ENCODE measurements around the gene PVALB.

PVALB gene

DNA sequence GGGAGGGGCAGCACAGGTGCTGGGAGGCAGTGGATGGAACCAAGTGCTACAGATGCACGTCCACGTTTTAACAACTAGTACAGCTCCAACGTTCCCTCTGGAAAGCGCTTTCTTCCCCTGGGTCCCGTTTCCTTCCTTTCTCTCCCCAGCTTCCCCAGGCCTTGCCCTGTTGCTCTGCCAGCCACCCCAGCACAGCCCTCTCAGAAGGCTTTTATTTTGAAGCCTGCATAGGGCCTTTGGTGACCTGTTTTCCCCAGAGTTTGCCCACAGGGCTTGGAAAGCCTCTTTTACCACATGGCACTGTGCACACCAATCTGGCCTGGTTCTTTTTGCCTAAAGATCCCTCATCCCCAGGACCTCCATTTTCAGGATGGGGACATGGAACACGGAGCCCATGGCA is 30.1 kb upstream of the PVALB start:
- TF ChIP-seq EZH2 (optimal IDR thresholded peaks at IDR 0.05; ENCODE audit: low read depth, low read length) = no peak
- TF ChIP-seq, protein P1, sequence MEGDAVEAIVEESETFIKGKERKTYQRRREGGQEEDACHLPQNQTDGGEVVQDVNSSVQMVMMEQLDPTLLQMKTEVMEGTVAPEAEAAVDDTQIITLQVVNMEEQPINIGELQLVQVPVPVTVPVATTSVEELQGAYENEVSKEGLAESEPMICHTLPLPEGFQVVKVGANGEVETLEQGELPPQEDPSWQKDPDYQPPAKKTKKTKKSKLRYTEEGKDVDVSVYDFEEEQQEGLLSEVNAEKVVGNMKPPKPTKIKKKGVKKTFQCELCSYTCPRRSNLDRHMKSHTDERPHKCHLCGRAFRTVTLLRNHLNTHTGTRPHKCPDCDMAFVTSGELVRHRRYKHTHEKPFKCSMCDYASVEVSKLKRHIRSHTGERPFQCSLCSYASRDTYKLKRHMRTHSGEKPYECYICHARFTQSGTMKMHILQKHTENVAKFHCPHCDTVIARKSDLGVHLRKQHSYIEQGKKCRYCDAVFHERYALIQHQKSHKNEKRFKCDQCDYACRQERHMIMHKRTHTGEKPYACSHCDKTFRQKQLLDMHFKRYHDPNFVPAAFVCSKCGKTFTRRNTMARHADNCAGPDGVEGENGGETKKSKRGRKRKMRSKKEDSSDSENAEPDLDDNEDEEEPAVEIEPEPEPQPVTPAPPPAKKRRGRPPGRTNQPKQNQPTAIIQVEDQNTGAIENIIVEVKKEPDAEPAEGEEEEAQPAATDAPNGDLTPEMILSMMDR (IDR thresholded peaks at IDR 0.05; ENCODE audit: low read length) = no peak
- TF ChIP-seq EZH2phosphoT487 (IDR thresholded peaks at IDR 0.05; ENCODE audit: low read length) = no peak
- Histone ChIP-seq H3K79me2 (ENCODE audit: low read length) (no peaks in the 10 kb centered on the region), H3K27me3 (replicated peaks; ENCODE audit: insufficient read depth, low read length) (peaks cover 17% of the 10 kb centered on the region; the same call in 1 of the 2 replicates), H3K4me3 (ENCODE audit: low read length) (no peak overlapping the region), H4K20me1 (ENCODE audit: insufficient read depth, low read length) (no peaks in the 10 kb centered on the region), H3K4me2 (ENCODE audit: low read depth, low read length) (no peak overlapping the region), H3F3A (ENCODE audit: insufficient read depth, low read length) (no peaks in the 10 kb centered on the region), H3K36me3 (replicated peaks; ENCODE audit: insufficient read depth, low read length) (no peaks in the 10 kb centered on the region), H2AFZ (ENCODE audit: low read length) (no peak overlapping the region), H3K4me1 (ENCODE audit: low read length) (no peaks in the 10 kb centered on the region), H3K9me3 (replicated peaks; ENCODE audit: insufficient read depth, low read length) (no peaks in the 10 kb centered on the region), H3K27ac (ENCODE audit: low read length) (no peak overlapping the region), H3K9ac (ENCODE audit: low read length) (no peak overlapping the region), H3K9me2 (replicated peaks; ENCODE audit: insufficient read depth, low read length) (no peaks in the 10 kb centered on the region)
- DNase-seq = no peak

DNA sequence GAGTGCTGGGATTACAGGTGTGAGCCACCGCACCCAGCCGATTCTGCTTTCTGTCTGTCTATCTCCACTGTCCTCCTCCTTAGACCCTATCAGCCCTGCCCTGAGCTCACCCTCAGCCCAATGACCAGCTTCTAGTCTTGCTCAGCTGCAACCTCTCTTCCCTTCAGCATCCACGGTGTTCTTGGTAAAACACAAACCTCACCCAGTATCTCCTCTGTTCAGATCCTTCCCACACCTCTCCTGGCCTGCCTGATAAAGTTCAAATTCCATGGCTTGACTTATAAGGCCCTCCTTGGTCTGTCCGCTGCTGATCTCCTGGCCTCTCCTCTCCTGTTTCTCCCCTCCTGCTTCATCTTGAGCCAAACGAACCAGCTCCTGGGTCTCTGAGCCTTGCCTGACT is 29.4 kb upstream of the PVALB start:
- H3K9ac ChIP-seq (ENCODE audit: low read length) = no peak overlapping the region
- no peaks in the 10 kb centered on the region for H3K9me2 ChIP-seq (replicated peaks; ENCODE audit: insufficient read depth, low read length)
- H4K20me1 ChIP-seq (ENCODE audit: insufficient read depth, low read length) = no peaks in the 10 kb centered on the region
- H3K79me2 ChIP-seq (ENCODE audit: low read length) = no peaks in the 10 kb centered on the region
- peaks cover 17% of the 10 kb centered on the region; the same call in 1 of the 2 replicates for H3K27me3 ChIP-seq (replicated peaks; ENCODE audit: insufficient read depth, low read length)
- H3K9me3 ChIP-seq (replicated peaks; ENCODE audit: insufficient read depth, low read length) = no peaks in the 10 kb centered on the region
- H3K4me1 ChIP-seq (ENCODE audit: low read length) = no peaks in the 10 kb centered on the region
- no peaks in the 10 kb centered on the region for H3K36me3 ChIP-seq (replicated peaks; ENCODE audit: insufficient read depth, low read length)
- no peak overlapping the region for H3K4me2 ChIP-seq (ENCODE audit: low read depth, low read length)
- no peak overlapping the region for H2AFZ ChIP-seq (ENCODE audit: low read length)
- TF ChIP-seq, protein P1 (IDR thresholded peaks at IDR 0.05; ENCODE audit: low read length) = no peak
- no peak for TF ChIP-seq EZH2phosphoT487 (IDR thresholded peaks at IDR 0.05; ENCODE audit: low read length)
- no peak for TF ChIP-seq EZH2 (optimal IDR thresholded peaks at IDR 0.05; ENCODE audit: low read depth, low read length)
- H3K27ac ChIP-seq (ENCODE audit: low read length) = no peak overlapping the region
- H3F3A ChIP-seq (ENCODE audit: insufficient read depth, low read length) = no peaks in the 10 kb centered on the region
- DNase-seq = no peak
- no peak overlapping the region for H3K4me3 ChIP-seq (ENCODE audit: low read length)

DNA sequence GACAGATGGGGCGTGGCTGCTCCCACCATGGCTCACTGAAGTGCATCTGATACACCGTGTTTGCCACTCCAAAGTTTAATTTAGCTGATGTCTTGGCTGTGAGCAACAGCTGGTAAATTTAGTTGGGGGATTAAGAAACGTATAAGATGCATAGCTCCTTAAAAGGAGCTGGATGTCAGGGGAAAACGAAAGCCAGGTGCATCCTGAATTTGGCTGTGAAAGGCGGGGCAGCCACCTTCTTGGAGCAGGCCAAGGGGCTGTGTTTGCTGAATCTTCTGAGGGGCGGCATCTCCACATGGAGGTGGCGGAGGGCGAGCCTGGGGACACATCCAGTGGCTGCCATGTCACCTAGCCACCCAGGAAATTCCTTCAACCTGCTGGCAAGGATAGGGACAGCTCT is 23.3 kb upstream of the PVALB start:
- H4K20me1 ChIP-seq (ENCODE audit: insufficient read depth, low read length) = no peaks in the 10 kb centered on the region
- no peaks in the 10 kb centered on the region for H3K9me3 ChIP-seq (replicated peaks; ENCODE audit: insufficient read depth, low read length)
- peaks cover 14% of the 10 kb centered on the region for H3K4me1 ChIP-seq (ENCODE audit: low read length)
- H3K27me3 ChIP-seq (replicated peaks; ENCODE audit: insufficient read depth, low read length) = no peaks in the 10 kb centered on the region; the same call in 1 of the 2 replicates
- H3K36me3 ChIP-seq (replicated peaks; ENCODE audit: insufficient read depth, low read length) = no peaks in the 10 kb centered on the region
- peak; percentile 27 for DNase-seq
- no peak for TF ChIP-seq EZH2 (optimal IDR thresholded peaks at IDR 0.05; ENCODE audit: low read depth, low read length)
- TF ChIP-seq EZH2phosphoT487 (IDR thresholded peaks at IDR 0.05; ENCODE audit: low read length) = no peak
- TF ChIP-seq, protein P1 (IDR thresholded peaks at IDR 0.05; ENCODE audit: low read length) = no peak
- H3K79me2 ChIP-seq (ENCODE audit: low read length) = no peaks in the 10 kb centered on the region
- peak overlapping the region; percentile 45; the same call in 1 of the 2 replicates for H3K27ac ChIP-seq (ENCODE audit: low read length)
- no peak overlapping the region for H3K9ac ChIP-seq (ENCODE audit: low read length)
- peak overlapping the region; percentile 5; the same call in 1 of the 2 replicates for H2AFZ ChIP-seq (ENCODE audit: low read length)
- no peak overlapping the region; the same call in 1 of the 2 replicates for H3K4me3 ChIP-seq (ENCODE audit: low read length)
- no peaks in the 10 kb centered on the region for H3F3A ChIP-seq (ENCODE audit: insufficient read depth, low read length)
- no peaks in the 10 kb centered on the region for H3K9me2 ChIP-seq (replicated peaks; ENCODE audit: insufficient read depth, low read length)
- peak overlapping the region; percentile 37 for H3K4me2 ChIP-seq (ENCODE audit: low read depth, low read length)
